Fibroblast of villous mesenchyme (primary cell): ENCODE data around the gene BTBD16. TPM values are rescaled to one million over a fixed set of nuclear protein-coding genes. Genes with fewer than 3 reads are reported as not detected.

ENCODE experiments used
- DNase-seq: peaks from one replicate; pipeline ENCODE4 v3.0.0-alpha.2; 2010; ENCODE audit warnings: low read depth
- H3K4me3 ChIP-seq: 2 replicates; pipeline ENCODE4 v1.5.1; 2011; ENCODE audit warnings: low read depth, mild to moderate bottlenecking, low read length
- CTCF ChIP-seq: IDR thresholded peaks from 2 replicates; pipeline ENCODE4 v1.5.1; 2012; ENCODE audit warnings: low read depth, mild to moderate bottlenecking, low read length; ENCODE audit not compliant: insufficient read depth
- total RNA-seq: library from RNA; depleted of rRNA; stranded (reverse); fragments of >200 nt; gene quantifications from 2 replicates; pipeline ENCODE4 v1.2.3, GENCODE V29; 2012

The BTBD16 gene
- total RNA-seq, 1 donor = not detected

- DNase-seq = no peak
- H3K4me3 ChIP-seq = no peak overlapping the region
- TF ChIP-seq CTCF = no peak
These were observed 19.4 kb upstream of the BTBD16 start for GRCh38 chr10:122251459-122252255.

- TF ChIP-seq CTCF = no peak
These were observed 18.3 kb upstream of the BTBD16 start for GRCh38 chr10:122252805-122253204.

GRCh38 chr10:122253605-122254004 lies 17.5 kb upstream of the BTBD16 start:
- no peak for TF ChIP-seq CTCF

More at GRCh38 chr10:122252805-122253204, 18.3 kb upstream of the BTBD16 start:
- DNase-seq = no peak
- H3K4me3 ChIP-seq = no peak overlapping the region

GRCh38 chr10:122254831-122255230 lies 16.3 kb upstream of the BTBD16 start:
- no peak overlapping the region for H3K4me3 ChIP-seq
- no peak for TF ChIP-seq CTCF
- no peak for DNase-seq

More at GRCh38 chr10:122253605-122254004, 17.5 kb upstream of the BTBD16 start:
- no peak overlapping the region for H3K4me3 ChIP-seq
- no peak for DNase-seq

- TF ChIP-seq CTCF = no peak
- no peak for DNase-seq
These were observed 15.4 kb upstream of the BTBD16 start for GRCh38 chr10:122255509-122256301.

GRCh38 chr10:122257041-122257440 lies 14.1 kb upstream of the BTBD16 start:
- TF ChIP-seq CTCF = no peak
- DNase-seq = no peak

More at GRCh38 chr10:122255509-122256301, 15.4 kb upstream of the BTBD16 start:
- H3K4me3 ChIP-seq = no peak overlapping the region

More at GRCh38 chr10:122257041-122257440, 14.1 kb upstream of the BTBD16 start:
- H3K4me3 ChIP-seq = no peak overlapping the region
